MM.1S (cell line): Measurements from ENCODE around the gene KIAA1549.

Experiments used
- DNase-seq: peaks from one replicate; pipeline ENCODE4 v3.0.0-alpha.2; 2015
- H2AFZ ChIP-seq: fragments of 300-600 bp; sonication (generic); 2 replicates; pipeline ENCODE4 v1.6.0; 2016; ENCODE audit warnings: antibody characterized with exemption, low read length
- H3F3A ChIP-seq: fragments of 300-600 bp; sonication (generic); 2 replicates; pipeline ENCODE4 v1.6.1; 2016; ENCODE audit warnings: mild to moderate bottlenecking, antibody characterized with exemption, low read length, moderate library complexity, mixed read lengths; ENCODE audit not compliant: insufficient read depth
- H3K27ac ChIP-seq: fragments of 300-600 bp; sonication (generic); 2 replicates; pipeline ENCODE4 v1.5.1; 2016; ENCODE audit warnings: mild to moderate bottlenecking, low read length
- H3K27me3 ChIP-seq: fragments of 300-600 bp; sonication (generic); replicated peaks from 2 replicates; pipeline ENCODE4 v1.6.0; 2016; ENCODE audit warnings: low read length; ENCODE audit not compliant: insufficient read depth
- H3K36me3 ChIP-seq: fragments of 300-600 bp; sonication (generic); replicated peaks from 2 replicates; pipeline ENCODE4 v1.6.1; 2016; ENCODE audit warnings: mild to moderate bottlenecking, low read length, mixed read lengths; ENCODE audit not compliant: insufficient read depth
- H3K4me1 ChIP-seq: fragments of 300-600 bp; sonication (generic); 2 replicates; pipeline ENCODE4 v1.6.1; 2016; ENCODE audit warnings: low read length, mixed read lengths
- H3K4me2 ChIP-seq: fragments of 300-600 bp; sonication (generic); 2 replicates; pipeline ENCODE4 v1.6.0; 2016; ENCODE audit warnings: low read depth, low read length
- H3K4me3 ChIP-seq: fragments of 300-600 bp; sonication (generic); 2 replicates; pipeline ENCODE4 v1.5.1; 2016; ENCODE audit warnings: low read length, mixed read lengths
- H3K79me2 ChIP-seq: fragments of 300-600 bp; sonication (generic); 2 replicates; pipeline ENCODE4 v1.6.1; 2016; ENCODE audit warnings: mixed run types, low read length, mixed read lengths
- H3K9ac ChIP-seq: fragments of 300-600 bp; sonication (generic); 2 replicates; pipeline ENCODE4 v1.6.1; 2016; ENCODE audit warnings: low read length, mixed read lengths
- H3K9me2 ChIP-seq: fragments of 300-600 bp; sonication (generic); replicated peaks from 2 replicates; pipeline ENCODE4 v1.6.1; 2016; ENCODE audit warnings: mild to moderate bottlenecking, low read length, mixed read lengths; ENCODE audit not compliant: insufficient read depth
- H3K9me3 ChIP-seq: fragments of 300-600 bp; sonication (generic); replicated peaks from 2 replicates; pipeline ENCODE4 v1.6.1; 2016; ENCODE audit warnings: mild to moderate bottlenecking, low read length, mixed read lengths; ENCODE audit not compliant: insufficient read depth
- H4K20me1 ChIP-seq: fragments of 300-600 bp; sonication (generic); 2 replicates; pipeline ENCODE4 v1.6.1; 2016; ENCODE audit warnings: mild to moderate bottlenecking, low read length, moderate library complexity, mixed read lengths; ENCODE audit not compliant: insufficient read depth
- CTCF ChIP-seq: fragments of 300-600 bp; sonication (generic); IDR thresholded peaks from 2 replicates; pipeline ENCODE4 v1.5.1; 2016; ENCODE audit warnings: antibody characterized with exemption, low read length, mixed read lengths
- EZH2 ChIP-seq: fragments of 300-600 bp; sonication (generic); optimal IDR thresholded peaks from 2 replicates; pipeline ENCODE3; 2017; ENCODE audit warnings: low read depth, mild to moderate bottlenecking, antibody characterized with exemption, low read length, mixed read lengths
- EZH2phosphoT487 ChIP-seq: fragments of 300-600 bp; sonication (generic); IDR thresholded peaks from 2 replicates; pipeline ENCODE4 v1.6.1; 2018; ENCODE audit warnings: antibody characterized with exemption, low read length

Gene KIAA1549

GRCh38 chr7:139016931-139017511 lies 35.8 kb upstream of the KIAA1549 start:
- Histone ChIP-seq H3K9me3 (no peaks in the 10 kb centered on the region), H3K36me3 (no peaks in the 10 kb centered on the region), H3K4me1 (no peaks in the 10 kb centered on the region), H3K9ac (no peak overlapping the region), H2AFZ (0 out of 2 replicates have a peak overlapping the region, but pooled peaks have one; percentile 9), H4K20me1 (no peaks in the 10 kb centered on the region), H3K4me3 (no peak overlapping the region), H3F3A (no peaks in the 10 kb centered on the region), H3K27me3 (no peaks in the 10 kb centered on the region), H3K79me2 (no peaks in the 10 kb centered on the region), H3K9me2 (no peaks in the 10 kb centered on the region), H3K27ac (no peak overlapping the region), H3K4me2 (no peak overlapping the region)
- TF ChIP-seq EZH2phosphoT487 (no peak), EZH2 (no peak), CTCF (peak; percentile 82)
- peak; percentile 81 for DNase-seq

GRCh38 chr7:139011373-139011772 lies 30.2 kb upstream of the KIAA1549 start:
- no peak overlapping the region for H3K4me2 ChIP-seq
- no peaks in the 10 kb centered on the region for H3K9me2 ChIP-seq
- H3K9me3 ChIP-seq: no peaks in the 10 kb centered on the region
- H4K20me1 ChIP-seq: no peaks in the 10 kb centered on the region
- DNase-seq: no peak
- H3K27me3 ChIP-seq: no peaks in the 10 kb centered on the region
- no peak overlapping the region for H2AFZ ChIP-seq
- H3K4me1 ChIP-seq: no peaks in the 10 kb centered on the region
- no peaks in the 10 kb centered on the region for H3K79me2 ChIP-seq
- H3K27ac ChIP-seq: no peak overlapping the region
- H3K36me3 ChIP-seq: no peaks in the 10 kb centered on the region
- TF ChIP-seq CTCF (no peak), EZH2phosphoT487 (no peak), EZH2 (no peak)
- H3F3A ChIP-seq: no peaks in the 10 kb centered on the region
- no peak overlapping the region for H3K9ac ChIP-seq
- H3K4me3 ChIP-seq: no peak overlapping the region

GRCh38 chr7:139004321-139005090 lies 23.3 kb upstream of the KIAA1549 start:
- H3K4me2 ChIP-seq: no peak overlapping the region
- H3F3A ChIP-seq: no peaks in the 10 kb centered on the region
- no peak overlapping the region for H3K9ac ChIP-seq
- H3K79me2 ChIP-seq: no peaks in the 10 kb centered on the region
- H3K4me3 ChIP-seq: no peak overlapping the region
- no peaks in the 10 kb centered on the region for H3K9me2 ChIP-seq
- no peaks in the 10 kb centered on the region for H3K27me3 ChIP-seq
- no peak overlapping the region for H2AFZ ChIP-seq
- no peaks in the 10 kb centered on the region for H3K9me3 ChIP-seq
- H3K36me3 ChIP-seq: no peaks in the 10 kb centered on the region
- H3K27ac ChIP-seq: no peak overlapping the region
- H3K4me1 ChIP-seq: no peaks in the 10 kb centered on the region
- no peak for TF ChIP-seq EZH2phosphoT487
- no peak for TF ChIP-seq EZH2
- TF ChIP-seq CTCF: no peak
- no peak for DNase-seq
- no peaks in the 10 kb centered on the region for H4K20me1 ChIP-seq
